ENCODE results near the gene TTC7B. TPM values are rescaled to one million over a fixed set of nuclear protein-coding genes. Genes with fewer than 3 reads are reported as not detected.

The TTC7B gene
- total RNA-seq, 1 experiment from 2014 or later = 9.6 TPM

DNA sequence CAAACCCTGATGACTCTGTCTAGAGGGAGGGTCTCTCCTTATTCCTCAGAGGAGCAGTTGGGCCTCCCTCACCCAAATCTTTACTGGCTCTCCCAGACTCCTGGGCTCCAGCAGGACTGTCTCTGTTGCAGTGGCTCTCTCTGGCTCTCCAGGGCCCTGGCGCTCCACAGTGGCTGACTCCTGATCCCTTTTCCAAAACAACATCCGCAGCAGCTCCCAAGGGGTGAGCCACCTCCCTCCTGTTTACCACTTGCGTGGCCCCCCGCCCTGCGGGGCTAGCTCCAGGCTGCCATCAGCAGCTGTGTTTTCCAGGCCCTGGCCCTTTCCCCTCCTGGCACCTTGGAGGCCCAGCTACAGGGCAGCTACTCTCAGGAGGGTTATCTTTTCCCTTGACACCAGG, 295.9 kb downstream of the TTC7B start:
- no TSS peak for BruUV-seq (replicated peaks)
- Mint-ChIP-seq H3K4me3 (ENCODE audit: low read depth, unreplicated experiment) (no peak overlapping the region), H3K27ac (ENCODE audit: unreplicated experiment) (no peak overlapping the region), H3K27me3 (ENCODE audit: unreplicated experiment) (no peaks in the 10 kb centered on the region), H3K9me3 (ENCODE audit: low read depth, unreplicated experiment) (no peaks in the 10 kb centered on the region), H3K4me1 (ENCODE audit: low read depth, unreplicated experiment) (peaks cover 31% of the 10 kb centered on the region), H3K36me3 (ENCODE audit: insufficient read depth, unreplicated experiment) (no peaks in the 10 kb centered on the region)
- intact Hi-C loops (cut with micrococcal nuclease; ENCODE audit: unreplicated experiment) = loop anchor here (5.0 kb wide), 1 partner anchor 177 kb away; no protein-coding TSS in a partner anchor
- CTCF ChIA-PET = no interaction called here
- TF ChIP-seq, protein P1, sequence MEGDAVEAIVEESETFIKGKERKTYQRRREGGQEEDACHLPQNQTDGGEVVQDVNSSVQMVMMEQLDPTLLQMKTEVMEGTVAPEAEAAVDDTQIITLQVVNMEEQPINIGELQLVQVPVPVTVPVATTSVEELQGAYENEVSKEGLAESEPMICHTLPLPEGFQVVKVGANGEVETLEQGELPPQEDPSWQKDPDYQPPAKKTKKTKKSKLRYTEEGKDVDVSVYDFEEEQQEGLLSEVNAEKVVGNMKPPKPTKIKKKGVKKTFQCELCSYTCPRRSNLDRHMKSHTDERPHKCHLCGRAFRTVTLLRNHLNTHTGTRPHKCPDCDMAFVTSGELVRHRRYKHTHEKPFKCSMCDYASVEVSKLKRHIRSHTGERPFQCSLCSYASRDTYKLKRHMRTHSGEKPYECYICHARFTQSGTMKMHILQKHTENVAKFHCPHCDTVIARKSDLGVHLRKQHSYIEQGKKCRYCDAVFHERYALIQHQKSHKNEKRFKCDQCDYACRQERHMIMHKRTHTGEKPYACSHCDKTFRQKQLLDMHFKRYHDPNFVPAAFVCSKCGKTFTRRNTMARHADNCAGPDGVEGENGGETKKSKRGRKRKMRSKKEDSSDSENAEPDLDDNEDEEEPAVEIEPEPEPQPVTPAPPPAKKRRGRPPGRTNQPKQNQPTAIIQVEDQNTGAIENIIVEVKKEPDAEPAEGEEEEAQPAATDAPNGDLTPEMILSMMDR (IDR thresholded peaks at IDR 0.05; ENCODE audit: unreplicated experiment) = no peak
- DNase-seq = no peak

DNA sequence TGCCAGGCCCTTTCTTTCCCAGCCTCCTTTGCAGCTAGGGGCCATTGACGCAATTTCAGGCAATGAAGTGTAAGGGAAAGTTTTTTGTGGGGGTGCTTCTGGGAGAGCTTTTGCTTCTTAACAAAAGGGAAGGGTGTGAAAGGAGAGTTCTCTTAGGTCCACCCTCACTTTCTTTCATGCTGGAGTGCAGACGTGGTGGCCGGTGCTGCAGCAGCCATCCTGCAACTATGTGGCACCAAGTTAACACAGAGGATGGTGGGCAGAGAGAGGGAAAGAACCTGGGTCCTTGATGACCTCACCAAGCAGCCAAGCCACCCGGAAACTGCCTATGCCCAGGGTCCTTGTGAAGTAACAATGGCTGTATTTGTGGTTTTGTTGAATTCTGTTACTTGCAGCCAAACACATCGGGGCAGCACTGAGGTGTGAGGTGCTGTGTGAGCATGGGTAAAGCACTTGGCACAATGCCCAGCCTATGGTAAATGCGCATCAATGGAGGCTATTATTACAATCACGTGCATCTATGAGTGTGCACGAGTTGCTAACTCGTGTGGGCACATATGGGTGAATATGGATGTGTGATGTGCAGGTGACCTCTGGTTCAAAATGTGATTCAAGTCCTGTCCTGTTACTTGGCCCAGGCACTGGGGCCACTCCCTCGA, 296.8 kb downstream of the TTC7B start:
- no peak for DNase-seq
- BruUV-seq (replicated peaks) = no TSS peak

DNA sequence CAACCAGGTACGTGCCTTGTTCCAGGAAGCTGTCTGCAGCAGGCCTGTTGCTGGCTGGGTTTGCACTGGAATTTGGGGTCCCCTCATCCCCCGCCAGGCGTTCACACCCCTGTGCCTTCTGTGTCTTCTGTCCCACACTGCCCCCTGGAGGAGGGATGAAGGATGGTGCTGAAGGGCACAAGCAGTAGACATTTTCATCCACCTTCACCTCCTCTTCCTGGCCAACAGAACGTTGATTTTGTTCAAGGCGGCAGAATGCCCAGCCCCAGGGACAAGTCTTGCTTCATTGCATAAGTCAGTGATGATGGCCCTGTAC, 297.3 kb downstream of the TTC7B start:
- no peaks in the 10 kb centered on the region for H3K9me3 Mint-ChIP-seq (ENCODE audit: low read depth, unreplicated experiment)
- no TSS peak for BruUV-seq (replicated peaks)
- H3K27me3 Mint-ChIP-seq (ENCODE audit: unreplicated experiment) = no peaks in the 10 kb centered on the region
- peaks cover 34% of the 10 kb centered on the region for H3K4me1 Mint-ChIP-seq (ENCODE audit: low read depth, unreplicated experiment)
- peak; percentile 29 for DNase-seq
- TF ChIP-seq, protein P1 (IDR thresholded peaks at IDR 0.05; ENCODE audit: unreplicated experiment) = peak; percentile 45
- intact Hi-C loops (cut with micrococcal nuclease; ENCODE audit: unreplicated experiment) = no loop called here
- no peaks in the 10 kb centered on the region for H3K36me3 Mint-ChIP-seq (ENCODE audit: insufficient read depth, unreplicated experiment)
- no peak overlapping the region for H3K27ac Mint-ChIP-seq (ENCODE audit: unreplicated experiment)
- CTCF ChIA-PET = no interaction called here
- H3K4me3 Mint-ChIP-seq (ENCODE audit: low read depth, unreplicated experiment) = no peak overlapping the region

More for the DNA sequence above, 296.8 kb downstream of the TTC7B start:
- no peaks in the 10 kb centered on the region for H3K27me3 Mint-ChIP-seq (ENCODE audit: unreplicated experiment)
- no peak overlapping the region for H3K27ac Mint-ChIP-seq (ENCODE audit: unreplicated experiment)
- H3K4me3 Mint-ChIP-seq (ENCODE audit: low read depth, unreplicated experiment) = no peak overlapping the region
- TF ChIP-seq, protein P1 (IDR thresholded peaks at IDR 0.05; ENCODE audit: unreplicated experiment) = no peak
- no peaks in the 10 kb centered on the region for H3K36me3 Mint-ChIP-seq (ENCODE audit: insufficient read depth, unreplicated experiment)
- peaks cover 31% of the 10 kb centered on the region for H3K4me1 Mint-ChIP-seq (ENCODE audit: low read depth, unreplicated experiment)
- CTCF ChIA-PET = no interaction called here
- intact Hi-C loops (cut with micrococcal nuclease; ENCODE audit: unreplicated experiment) = no loop called here
- H3K9me3 Mint-ChIP-seq (ENCODE audit: low read depth, unreplicated experiment) = no peaks in the 10 kb centered on the region

DNA sequence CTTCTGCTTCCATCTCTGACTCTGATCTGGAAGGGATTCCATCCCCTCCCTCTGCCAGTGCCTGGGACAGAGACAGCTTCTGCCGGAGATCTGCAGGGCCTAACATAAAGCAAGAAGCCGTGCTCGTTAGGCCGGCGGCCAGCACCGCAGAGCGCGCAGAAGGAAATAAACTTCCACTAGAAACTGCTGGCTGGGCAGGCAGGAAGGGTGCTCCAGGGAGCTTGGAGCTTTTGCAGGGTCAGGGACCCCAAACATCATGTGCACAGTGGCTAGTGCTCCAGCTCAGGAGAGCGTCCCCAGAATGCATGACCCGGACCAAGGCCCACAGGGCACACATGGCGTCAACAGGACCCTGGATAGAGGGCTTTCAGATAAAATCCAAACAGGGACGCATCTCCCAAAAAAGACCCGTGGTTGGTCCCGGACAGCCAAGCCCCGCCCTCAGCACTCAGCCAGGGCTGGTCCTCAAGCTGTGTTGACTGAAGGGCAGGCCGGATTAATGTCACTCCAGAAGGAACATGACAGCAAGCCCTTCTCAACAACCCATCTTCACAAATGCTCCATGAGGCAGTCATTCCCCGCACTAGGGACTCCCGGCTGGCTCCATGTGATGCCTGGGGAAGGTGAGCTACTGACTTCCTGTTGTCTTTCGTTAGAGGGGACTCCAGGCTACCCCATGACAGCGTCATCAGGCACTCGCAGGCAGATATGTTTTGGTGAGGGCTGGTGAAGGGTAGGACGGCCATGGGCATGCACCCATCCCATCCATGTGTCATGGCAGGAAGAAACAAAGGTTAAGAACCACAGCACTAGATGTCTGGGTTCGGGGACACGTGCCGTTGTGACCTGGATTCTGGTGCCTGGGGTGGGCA, 297.9 kb downstream of the TTC7B start:
- TF ChIP-seq, protein P1 (IDR thresholded peaks at IDR 0.05; ENCODE audit: unreplicated experiment) = no peak
- CTCF ChIA-PET = no interaction called here
- intact Hi-C loops (cut with micrococcal nuclease; ENCODE audit: unreplicated experiment) = no loop called here
- Mint-ChIP-seq H3K4me3 (ENCODE audit: low read depth, unreplicated experiment) (no peak overlapping the region), H3K27me3 (ENCODE audit: unreplicated experiment) (no peaks in the 10 kb centered on the region), H3K36me3 (ENCODE audit: insufficient read depth, unreplicated experiment) (peaks cover 6% of the 10 kb centered on the region), H3K27ac (ENCODE audit: unreplicated experiment) (no peak overlapping the region), H3K4me1 (ENCODE audit: low read depth, unreplicated experiment) (peaks cover 39% of the 10 kb centered on the region), H3K9me3 (ENCODE audit: low read depth, unreplicated experiment) (no peaks in the 10 kb centered on the region)
- DNase-seq = no peak
- BruUV-seq (replicated peaks) = no TSS peak

Data from Calu3 (cell line).